HG03139 (cell line): Measurements from ENCODE around the gene CDH23.

ENCODE experiments used
- ATAC-seq: cut with Tn5 transposase; IDR thresholded peaks from one replicate; pipeline ENCODE4 v1.9.1; 2021; ENCODE audit not compliant: unreplicated experiment

Gene CDH23

GRCh38 chr10:71437537-71438092 is 40.9 kb downstream of the CDH23 start:
- ATAC-seq: no peak

GRCh38 chr10:71438761-71439160 is 42.0 kb downstream of the CDH23 start:
- ATAC-seq: no peak

- no peak for ATAC-seq
These were observed 43.1 kb downstream of the CDH23 start for GRCh38 chr10:71439670-71440425.

GRCh38 chr10:71440506-71441035 is 43.9 kb downstream of the CDH23 start:
- no peak for ATAC-seq

GRCh38 chr10:71442000-71442399 is 45.3 kb downstream of the CDH23 start:
- no peak for ATAC-seq

- no peak for ATAC-seq
These were observed 46.3 kb downstream of the CDH23 start for GRCh38 chr10:71442859-71443570.

GRCh38 chr10:71443676-71444075 is 47.0 kb downstream of the CDH23 start:
- ATAC-seq: no peak

GRCh38 chr10:71444284-71445054 is 47.7 kb downstream of the CDH23 start:
- ATAC-seq: no peak

- ATAC-seq: no peak
These were observed 51.0 kb downstream of the CDH23 start for GRCh38 chr10:71447676-71448075.

GRCh38 chr10:71448146-71448545 is 51.4 kb downstream of the CDH23 start:
- no peak for ATAC-seq

GRCh38 chr10:71449026-71449425 is 52.3 kb downstream of the CDH23 start:
- no peak for ATAC-seq

GRCh38 chr10:71451754-71452153 is 55.0 kb downstream of the CDH23 start:
- ATAC-seq: no peak

GRCh38 chr10:71453186-71453585 is 56.5 kb downstream of the CDH23 start:
- no peak for ATAC-seq

GRCh38 chr10:71454347-71454746 is 57.6 kb downstream of the CDH23 start:
- no peak for ATAC-seq

GRCh38 chr10:71455035-71455434 is 58.3 kb downstream of the CDH23 start:
- ATAC-seq: no peak

- ATAC-seq: no peak
These were observed 59.9 kb downstream of the CDH23 start for GRCh38 chr10:71456631-71457030.

- no peak for ATAC-seq
These were observed 61.2 kb downstream of the CDH23 start for GRCh38 chr10:71457908-71458307.

- no peak for ATAC-seq
These were observed 61.7 kb downstream of the CDH23 start for GRCh38 chr10:71458387-71458786.

GRCh38 chr10:71459513-71459912 is 62.8 kb downstream of the CDH23 start:
- ATAC-seq: no peak

- ATAC-seq: no peak
These were observed 63.9 kb downstream of the CDH23 start for GRCh38 chr10:71460615-71461014.

GRCh38 chr10:71461457-71461856 is 64.7 kb downstream of the CDH23 start:
- ATAC-seq: no peak
